H54 (cell line): ENCODE results near the gene HSPBP1.
"Not testable (repeated sequence)": the region's sequence is repeated elsewhere in the genome, so short reads cannot be mapped to it uniquely, and the experiment has no call there.

ENCODE experiments used
- DNase-seq: peaks from one replicate; pipeline ENCODE4 v3.0.0; 2011; ENCODE audit warnings: low spot score, mixed read lengths; ENCODE audit not compliant: insufficient read length
- FAIRE-seq: peaks from 3 replicates; lab custom pipeline; 2011; peaks lifted over from hg19 to GRCh38; lab: Jason Lieb, UNC
- POLR2A ChIP-seq: IDR thresholded peaks from 2 replicates; pipeline ENCODE4 v1.6.1; 2011; ENCODE audit warnings: low read depth, mild to moderate bottlenecking, low read length

HSPBP1 gene

GRCh38 chr19:55232986-55233385 is 46.9 kb downstream of the HSPBP1 start:
- no peak for DNase-seq
- FAIRE-seq, result no peak
- no peak for TF ChIP-seq POLR2A

GRCh38 chr19:55232286-55232602 is 47.7 kb downstream of the HSPBP1 start:
- TF ChIP-seq POLR2A, result no peak
- DNase-seq, result no peak
- FAIRE-seq, result no peak

- FAIRE-seq, result no peak
- no peak for TF ChIP-seq POLR2A
- no peak for DNase-seq
Observed at GRCh38 chr19:55231391-55232285, 48.3 kb downstream of the HSPBP1 start.

GRCh38 chr19:55230780-55231179 is 49.1 kb downstream of the HSPBP1 start:
- DNase-seq (no peak), FAIRE-seq (no peak)
- TF ChIP-seq POLR2A, result no peak

GRCh38 chr19:55230329-55230728 is 49.6 kb downstream of the HSPBP1 start:
- TF ChIP-seq POLR2A, result no peak
- DNase-seq, result no peak
- no peak for FAIRE-seq

- DNase-seq, result no peak
- TF ChIP-seq POLR2A, result no peak
- FAIRE-seq, result no peak
Observed at GRCh38 chr19:55229789-55230182, 50.1 kb downstream of the HSPBP1 start.

- no peak for FAIRE-seq
- DNase-seq, result no peak
- TF ChIP-seq POLR2A, result no peak
Observed at GRCh38 chr19:55229145-55229788, 50.6 kb downstream of the HSPBP1 start.

GRCh38 chr19:55228403-55229031 is 51.4 kb downstream of the HSPBP1 start, which contains the start of gene TMEM86B:
TMEM86B (minus strand) TSS chr19:55228763; CDS start chr19:55228741, 22 bp downstream.
- DNase-seq (no peak), FAIRE-seq (no peak)
- TF ChIP-seq POLR2A, result no peak

GRCh38 chr19:55228015-55228391 is 51.9 kb downstream of the HSPBP1 start:
- FAIRE-seq (no peak), DNase-seq (no peak)
- TF ChIP-seq POLR2A, result 0 out of 2 replicates have a peak, but pooled peaks have one; percentile 11

- no peak for FAIRE-seq
Observed at GRCh38 chr19:55227241-55228014, 52.5 kb downstream of the HSPBP1 start.

GRCh38 chr19:55226788-55227187 is 53.1 kb downstream of the HSPBP1 start:
- DNase-seq (no peak), FAIRE-seq (no peak)
- TF ChIP-seq POLR2A, result no peak

More at GRCh38 chr19:55227241-55228014, 52.5 kb downstream of the HSPBP1 start:
- TF ChIP-seq POLR2A, result no peak
- DNase-seq, result no peak

- DNase-seq (no peak), FAIRE-seq (no peak)
- no peak for TF ChIP-seq POLR2A
Observed at GRCh38 chr19:55226273-55226672, 53.6 kb downstream of the HSPBP1 start.

GRCh38 chr19:55225415-55225958 is 54.4 kb downstream of the HSPBP1 start:
- TF ChIP-seq POLR2A, result no peak
- FAIRE-seq (no peak), DNase-seq (no peak)

- not testable (repeated sequence) for DNase-seq, FAIRE-seq
Observed at GRCh38 chr19:55224679-55225414, 55.1 kb downstream of the HSPBP1 start.
